ENCODE results near the gene GRM8. TPM values are rescaled to one million over a fixed set of nuclear protein-coding genes. Genes with fewer than 3 reads are reported as not detected.

The GRM8 gene
- polyA plus RNA-seq, 4 donors = 1.1 to 11.4 (median 8.5) TPM

DNA sequence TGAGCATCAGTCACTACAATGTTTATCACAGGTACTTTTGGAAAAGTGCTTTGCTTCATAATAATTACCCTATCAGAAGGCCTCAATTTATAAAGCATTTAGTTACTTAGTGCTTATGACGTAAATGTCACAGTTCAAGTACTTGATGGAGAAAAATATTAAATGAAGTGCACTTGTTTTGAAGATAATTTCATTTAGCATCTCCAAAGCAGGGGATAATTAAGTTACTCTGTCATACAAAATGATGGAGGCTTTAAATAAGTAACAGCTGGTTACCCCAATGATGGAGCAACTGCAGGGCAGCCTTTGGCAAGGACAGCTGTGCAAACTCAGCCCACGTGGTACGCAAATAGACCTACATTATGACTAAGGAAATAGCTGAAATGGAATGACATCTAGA, 768.8 kb downstream of the GRM8 start:
- DNase-seq (ENCODE audit: low read depth in 4 of 4, low spot score in 3 of 4) = no peak

DNA sequence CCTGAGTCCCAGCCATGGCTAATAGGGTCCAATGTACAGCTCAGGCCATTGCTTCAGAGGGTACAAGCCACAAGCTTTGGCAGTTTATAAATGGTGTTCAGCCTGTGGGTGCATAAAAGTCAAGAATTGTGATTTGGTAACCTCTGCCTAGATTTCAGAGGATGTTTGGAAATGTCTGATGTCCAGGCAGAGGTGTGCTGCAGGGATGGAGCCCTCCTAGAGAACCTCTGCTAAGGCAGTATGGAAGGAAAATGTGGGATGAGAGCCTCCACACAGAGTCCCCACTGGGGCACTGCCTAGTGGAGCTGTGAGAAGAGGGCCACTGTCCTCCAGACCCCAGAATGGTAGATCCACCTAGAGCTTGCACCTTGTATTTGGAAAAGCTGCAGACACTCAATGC, 779.9 kb downstream of the GRM8 start:
- no peak for DNase-seq (ENCODE audit: low read depth in 4 of 4, low spot score in 3 of 4)

DNA sequence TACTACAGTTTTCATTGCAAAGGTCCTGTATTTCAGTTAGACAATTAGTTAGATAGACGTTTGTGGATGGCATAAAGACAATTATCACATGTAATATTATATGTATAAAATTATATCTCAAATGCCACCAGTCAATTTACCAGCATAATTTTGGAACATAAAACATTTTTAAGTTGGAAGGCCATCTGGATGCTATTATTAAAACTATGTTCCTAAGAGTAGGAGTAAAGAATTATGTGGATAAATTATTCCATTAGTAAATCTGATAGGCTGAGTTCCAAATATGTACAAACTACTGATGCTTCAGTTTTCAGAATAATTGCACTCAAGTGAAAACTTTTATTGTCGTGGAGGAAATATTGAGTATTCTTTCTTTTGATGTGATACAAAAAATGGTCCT, 790.3 kb downstream of the GRM8 start:
- DNase-seq (ENCODE audit: low read depth in 4 of 4, low spot score in 3 of 4) = no peak

DNA sequence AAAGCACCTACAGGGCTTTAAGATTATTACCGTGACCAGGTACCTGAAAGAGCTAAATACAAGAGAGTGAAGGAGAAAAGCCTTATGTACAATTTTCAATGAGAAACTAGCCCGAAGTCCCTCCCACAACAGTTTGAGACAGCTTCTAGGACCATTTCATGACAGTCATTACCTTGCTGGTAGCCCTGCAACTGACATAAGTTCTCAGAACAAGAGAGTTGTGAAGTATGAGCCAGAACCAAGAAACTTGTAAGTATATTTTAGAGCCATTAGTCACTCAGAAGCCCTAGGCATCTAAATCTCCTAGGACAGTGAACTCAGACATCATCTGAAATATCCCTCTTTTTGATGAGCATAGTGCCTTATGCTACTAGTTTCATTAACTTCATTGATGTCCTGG, 792.1 kb downstream of the GRM8 start:
- no peak for DNase-seq (ENCODE audit: low read depth in 4 of 4, low spot score in 3 of 4)

DNA sequence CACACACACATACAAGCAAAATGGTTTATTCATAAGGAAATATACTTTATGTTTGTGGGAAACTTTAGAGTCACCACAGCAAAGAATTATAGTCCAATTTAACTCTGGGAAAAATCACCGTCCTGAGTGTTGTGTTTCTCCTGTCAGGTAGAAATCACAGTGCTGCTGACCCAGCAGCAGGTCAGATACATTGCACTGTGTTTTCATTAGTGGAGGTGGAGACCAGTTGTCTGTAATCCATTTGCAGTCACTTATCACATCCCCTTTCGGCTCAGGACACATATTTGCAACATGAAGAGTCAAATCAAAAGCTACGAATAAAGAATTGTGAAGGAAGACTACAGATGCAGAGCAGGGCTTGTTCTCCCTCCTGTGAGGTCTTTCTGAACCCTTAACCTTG, 799.6 kb downstream of the GRM8 start:
- no peak for DNase-seq (ENCODE audit: low read depth in 4 of 4, low spot score in 3 of 4)

DNA sequence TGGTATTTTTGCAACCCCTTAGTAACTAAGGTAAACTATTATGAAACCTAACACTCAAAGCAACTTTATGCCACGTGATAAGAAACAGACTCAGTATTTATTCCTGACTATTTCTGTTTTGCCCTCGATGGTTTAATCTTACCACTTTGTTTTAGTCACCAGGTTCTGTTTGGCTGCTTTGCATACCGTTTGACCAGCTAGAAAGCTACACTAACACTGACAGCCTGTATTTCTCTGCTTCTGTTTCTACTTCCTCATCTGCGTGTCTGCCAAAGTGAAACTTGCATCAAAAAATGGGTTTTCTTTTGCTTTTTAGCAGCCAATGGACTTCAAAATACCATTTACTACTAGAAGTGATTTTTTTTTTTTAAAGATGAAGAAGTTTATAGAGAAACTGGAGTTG, 802.5 kb downstream of the GRM8 start:
- DNase-seq (ENCODE audit: low read depth in 4 of 4, low spot score in 3 of 4) = no peak

DNA sequence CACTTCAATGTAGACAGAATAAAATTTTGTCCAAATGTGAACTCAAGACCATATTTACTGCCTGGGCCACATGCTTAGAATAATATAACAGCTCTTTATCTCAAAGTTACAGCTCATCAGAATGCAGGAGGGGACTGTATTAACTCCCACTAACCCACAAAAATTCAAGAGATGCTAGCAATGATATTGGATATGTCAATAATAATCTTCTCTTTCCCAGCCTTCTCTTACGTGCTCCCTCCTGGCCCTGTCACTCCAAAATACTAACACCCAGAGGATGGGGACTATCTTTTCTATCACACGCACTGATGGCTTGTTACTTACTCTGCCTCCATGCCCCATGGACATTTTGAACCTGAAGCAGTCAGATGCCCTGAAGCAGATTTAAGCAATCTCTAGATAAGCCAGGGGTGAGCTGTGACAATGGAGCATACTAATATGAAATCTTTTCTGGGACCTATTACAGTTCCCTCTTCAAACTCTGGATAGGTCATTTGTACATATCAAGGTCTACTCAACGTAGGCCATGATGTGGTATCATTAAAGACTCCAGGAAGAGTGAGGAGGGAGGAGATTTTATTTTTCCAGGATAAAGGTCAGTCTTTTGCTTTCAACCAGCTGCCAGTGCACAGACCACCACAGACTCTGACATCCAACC, 803.0 kb downstream of the GRM8 start:
- DNase-seq (ENCODE audit: low read depth in 4 of 4, low spot score in 3 of 4) = no peak

DNA sequence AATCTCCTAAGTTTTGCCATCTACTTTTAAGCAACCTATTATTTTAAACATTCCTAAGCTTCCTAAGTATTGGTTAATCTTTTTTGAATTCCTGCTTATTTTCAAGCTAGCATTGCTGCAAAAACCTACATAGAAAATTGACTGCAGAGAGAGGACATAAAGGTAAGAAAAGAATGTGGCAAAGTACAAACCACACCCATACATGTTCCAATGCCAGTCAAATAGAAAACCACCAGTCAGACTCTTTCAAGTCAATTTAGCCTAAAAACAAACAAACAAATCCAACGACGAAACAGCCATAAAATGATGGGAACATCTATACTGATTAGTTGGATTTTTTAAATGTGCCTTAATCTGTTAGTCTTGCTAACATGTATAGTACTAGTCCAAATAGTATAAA, 804.8 kb downstream of the GRM8 start:
- no peak for DNase-seq (ENCODE audit: low read depth in 4 of 4, low spot score in 3 of 4)

DNA sequence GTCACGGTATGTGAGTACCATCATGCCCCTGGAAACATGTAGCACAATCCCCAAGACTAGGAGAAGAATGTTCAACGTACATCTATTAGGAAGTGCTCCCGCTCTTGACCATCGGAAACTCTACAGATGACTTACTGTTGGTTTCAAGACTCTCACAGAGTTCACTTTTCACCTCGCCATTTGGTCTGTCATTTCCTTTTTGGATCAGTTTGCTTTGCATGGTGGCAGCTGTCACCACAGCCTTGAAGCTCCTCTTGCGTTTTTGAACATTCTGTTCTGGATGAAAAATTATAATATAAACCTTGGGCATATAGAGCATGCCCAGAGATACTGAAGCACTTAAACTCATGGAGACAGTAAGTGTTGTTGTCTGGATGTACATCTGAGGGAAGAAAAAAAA, 806.8 kb downstream of the GRM8 start:
- DNase-seq (ENCODE audit: low read depth in 4 of 4, low spot score in 3 of 4) = no peak

DNA sequence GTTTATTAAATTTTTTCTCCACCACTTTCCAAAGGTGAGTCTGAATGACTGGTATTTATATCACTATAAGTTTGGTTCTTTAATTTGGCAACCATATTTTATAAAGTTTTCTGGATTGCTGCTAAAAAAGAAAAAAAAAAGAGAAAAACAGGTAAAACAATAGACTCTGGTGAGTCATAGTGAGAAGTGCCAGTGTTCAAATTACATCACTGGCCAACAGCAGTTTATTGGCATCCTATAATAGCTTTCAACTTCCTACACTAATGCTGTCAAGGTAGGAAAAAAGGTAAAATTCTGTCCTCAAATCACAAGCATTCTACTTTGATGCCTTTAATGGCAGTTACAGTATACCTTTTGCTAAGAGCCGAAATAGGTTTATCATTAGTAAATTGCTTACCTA, 808.8 kb downstream of the GRM8 start:
- no peak for DNase-seq (ENCODE audit: low read depth in 4 of 4, low spot score in 3 of 4)

DNA sequence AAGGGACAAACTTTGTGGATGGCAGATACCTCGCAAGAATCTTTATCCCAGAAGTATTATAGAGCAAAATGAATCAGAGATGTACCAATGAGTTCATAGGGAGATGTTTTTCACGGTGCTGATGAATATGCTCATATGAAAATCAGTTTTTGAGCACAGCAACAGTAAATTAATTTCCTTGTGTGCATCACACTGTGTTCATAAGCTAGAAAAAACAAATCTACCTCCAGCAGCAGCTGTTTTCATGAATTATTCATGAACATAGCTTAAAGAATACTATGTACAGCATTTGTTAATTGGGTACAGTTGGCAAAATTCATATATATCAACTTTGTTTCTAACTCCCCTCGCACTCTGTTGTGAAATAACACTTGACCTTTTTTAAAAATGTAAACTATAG, 809.8 kb downstream of the GRM8 start:
- no peak for DNase-seq (ENCODE audit: low read depth in 4 of 4, low spot score in 3 of 4)

DNA sequence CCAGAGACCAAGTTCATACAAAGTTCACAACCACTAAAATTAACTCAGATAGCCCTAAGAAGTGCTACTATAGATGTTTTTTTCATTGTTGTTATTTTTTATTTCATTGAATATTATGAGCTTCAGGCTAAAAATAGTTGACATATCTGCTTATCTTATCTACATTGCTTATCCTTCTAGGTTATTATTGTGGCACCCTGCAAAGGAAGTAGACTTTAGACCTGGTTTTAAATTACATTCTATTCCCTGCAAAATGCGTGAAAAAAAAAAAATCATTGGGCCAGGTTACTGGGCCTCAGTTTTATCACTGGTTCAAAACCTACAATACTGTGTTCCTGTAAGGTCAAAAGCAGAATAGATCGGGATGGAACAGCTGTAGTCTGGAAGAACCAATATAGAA, 811.0 kb downstream of the GRM8 start:
- no peak for DNase-seq (ENCODE audit: low read depth in 4 of 4, low spot score in 3 of 4)

DNA sequence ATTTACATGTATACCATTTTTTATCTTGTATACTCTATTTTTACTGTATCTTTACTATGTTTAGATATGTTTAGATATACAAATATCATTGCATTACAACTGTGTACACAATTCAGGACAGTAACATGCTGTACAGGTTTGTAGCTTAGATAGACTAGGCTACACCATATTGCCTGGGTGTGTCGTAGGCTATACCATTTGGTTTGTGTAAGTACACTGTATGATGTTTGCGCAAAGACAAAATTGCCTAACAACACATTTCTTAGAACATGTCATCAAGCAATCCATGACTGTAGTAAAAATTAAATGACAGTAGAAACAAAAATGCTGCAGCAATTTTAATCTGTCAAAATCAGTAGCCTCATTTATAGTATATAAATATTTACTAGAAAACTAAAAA, 812.2 kb downstream of the GRM8 start:
- no peak for DNase-seq (ENCODE audit: low read depth in 4 of 4, low spot score in 3 of 4)

DNA sequence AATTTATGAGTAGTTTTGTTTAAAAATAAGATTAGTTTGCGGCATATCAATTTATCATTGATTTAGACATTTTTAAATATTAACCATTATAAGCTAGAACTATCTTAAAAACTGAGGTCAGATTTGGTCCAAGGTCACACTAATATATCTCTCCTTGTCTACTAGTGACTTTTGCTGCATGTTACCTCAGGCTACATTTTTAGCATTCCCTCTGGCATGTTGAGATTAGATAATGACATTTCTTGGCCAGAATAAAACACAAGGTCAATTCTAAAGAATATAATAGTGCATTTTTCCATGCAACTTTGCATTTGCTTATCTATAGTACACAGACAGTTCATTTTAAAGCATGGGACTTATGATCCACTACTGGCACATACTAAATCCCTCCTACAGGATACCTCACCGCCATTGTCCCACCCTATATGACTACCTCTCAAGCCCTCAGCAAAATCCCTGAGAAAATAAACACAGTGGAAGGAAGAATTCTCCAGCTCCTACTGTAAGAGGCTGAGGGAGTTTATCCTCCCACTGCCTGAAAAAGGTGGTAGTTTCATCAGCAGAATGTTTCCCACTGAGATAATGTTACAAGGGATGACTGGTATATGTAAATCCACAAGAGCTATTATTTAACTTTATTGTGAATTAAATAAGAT, 816.4 kb downstream of the GRM8 start:
- no peak for DNase-seq (ENCODE audit: low read depth in 4 of 4, low spot score in 3 of 4)

DNA sequence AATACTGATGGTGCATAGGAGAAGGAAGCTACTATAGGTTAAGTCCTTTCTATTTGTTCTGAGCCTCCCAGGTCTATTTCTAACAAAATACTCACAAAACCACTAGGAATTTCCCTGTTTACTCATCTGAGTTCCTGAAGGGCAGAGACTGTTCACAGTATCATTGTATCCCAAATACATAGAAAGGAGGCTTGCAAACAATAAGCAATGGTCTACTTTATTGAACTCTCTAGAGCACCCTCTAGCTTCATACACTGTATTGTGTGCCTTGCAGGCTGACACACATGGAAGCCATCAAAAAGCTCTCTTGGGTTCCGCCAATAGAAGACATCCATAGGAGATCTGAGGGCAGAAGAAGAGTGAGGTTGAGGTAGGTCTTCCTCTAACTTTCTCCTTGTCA, 826.1 kb downstream of the GRM8 start:
- DNase-seq (ENCODE audit: low read depth in 4 of 4, low spot score in 3 of 4) = no peak

DNA sequence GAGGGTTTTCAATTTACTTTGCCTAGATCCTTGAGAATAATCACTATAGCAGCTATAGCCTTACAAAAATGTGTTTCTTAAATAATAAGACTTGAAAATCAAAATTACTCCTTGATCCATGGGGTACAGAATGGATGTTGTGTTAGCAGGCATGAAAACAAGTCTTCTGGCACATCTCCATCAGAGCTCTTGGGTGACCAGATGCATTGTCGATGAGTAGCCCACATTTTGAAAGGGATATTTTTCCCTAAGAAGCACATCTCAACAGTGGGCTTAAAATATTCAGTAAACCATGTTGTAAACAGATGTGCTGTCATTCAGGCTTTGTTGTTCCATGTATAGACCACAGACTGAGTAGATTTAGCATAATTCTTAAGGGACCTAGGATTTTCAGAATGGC, 827.8 kb downstream of the GRM8 start:
- no peak for DNase-seq (ENCODE audit: low read depth in 4 of 4, low spot score in 3 of 4)

DNA sequence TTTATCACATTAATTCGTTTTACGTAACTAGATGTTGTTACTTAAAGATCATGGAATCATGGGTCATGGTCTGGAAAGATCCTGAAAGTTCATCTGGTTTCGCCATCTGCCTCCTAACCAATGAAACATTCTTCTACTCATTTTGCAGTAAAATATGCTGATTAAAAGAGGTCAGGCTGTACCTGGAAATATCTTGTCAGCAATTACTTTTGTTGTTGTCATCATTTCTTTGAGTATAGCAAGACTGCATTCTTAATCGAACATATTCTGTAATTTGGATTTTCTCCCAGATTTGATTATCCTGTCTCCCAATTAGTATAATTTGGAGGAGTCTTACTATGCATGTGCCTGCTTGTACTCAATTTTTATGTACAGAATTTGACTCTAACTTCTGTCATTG, 833.7 kb downstream of the GRM8 start:
- DNase-seq (ENCODE audit: low read depth in 4 of 4, low spot score in 3 of 4) = no peak

DNA sequence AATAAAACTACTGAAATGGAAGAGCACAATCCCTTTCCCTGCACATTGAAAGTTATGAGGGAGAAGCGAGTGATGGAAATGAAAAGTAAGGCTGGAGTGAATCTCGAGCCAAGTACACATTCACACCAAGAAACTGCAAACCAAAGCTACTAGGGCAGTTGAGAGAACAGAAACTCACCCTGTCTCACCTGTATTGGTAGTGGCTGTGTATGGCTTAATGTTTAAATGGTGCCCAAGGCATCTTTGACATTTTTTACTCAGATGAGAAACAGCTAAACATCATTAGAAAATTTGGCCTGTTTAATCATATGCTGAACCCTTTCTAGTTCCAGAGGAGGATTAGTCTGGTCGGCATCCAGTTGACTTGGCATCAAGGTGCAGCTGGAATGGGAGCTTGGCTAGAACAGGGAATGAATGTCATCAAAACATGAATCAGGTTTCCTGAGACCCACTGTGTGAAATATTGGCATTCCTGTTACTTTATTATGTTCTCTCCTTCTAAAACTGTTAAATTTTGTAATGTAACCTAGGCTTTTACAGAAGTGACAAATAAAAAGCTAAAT, 840.8 kb downstream of the GRM8 start:
- DNase-seq (ENCODE audit: low read depth in 4 of 4, low spot score in 3 of 4) = no peak

DNA sequence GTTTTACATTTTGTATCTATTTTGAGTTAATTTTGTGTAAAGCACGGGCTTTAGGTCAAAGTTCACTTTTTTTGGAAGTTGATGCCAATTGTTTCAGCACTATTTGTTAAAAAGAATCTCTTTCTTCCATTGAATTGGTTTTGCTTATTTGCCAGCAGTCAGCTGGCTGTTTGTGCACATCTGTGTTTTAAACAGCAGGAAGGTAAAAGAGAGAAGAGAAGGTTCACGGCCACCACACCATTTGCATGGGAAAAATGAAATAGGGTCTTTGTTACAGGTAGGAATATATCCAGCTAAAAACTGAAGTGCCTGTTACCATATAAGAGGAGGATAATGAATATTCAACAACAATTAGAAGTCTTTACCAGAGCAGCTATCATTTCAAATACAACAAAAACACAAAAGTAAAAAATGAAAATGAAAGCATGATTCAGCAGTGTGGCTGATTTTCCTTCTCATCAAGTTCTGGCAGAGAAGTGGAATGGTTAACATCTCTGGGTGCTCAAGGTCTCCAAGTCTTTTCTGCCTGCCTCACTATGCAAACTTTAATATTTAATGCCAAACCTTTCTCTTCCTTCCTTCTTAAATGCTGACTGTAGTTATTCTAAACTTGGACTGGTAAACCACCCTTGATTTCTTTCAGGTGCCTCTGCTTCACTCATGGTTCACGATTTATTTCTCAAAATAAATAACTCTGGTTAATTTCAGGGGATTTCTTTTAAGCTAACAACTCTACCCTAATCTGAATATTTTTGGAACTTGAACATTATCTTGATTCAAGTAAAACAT, 841.5 kb downstream of the GRM8 start:
- no peak for DNase-seq (ENCODE audit: low read depth in 4 of 4, low spot score in 3 of 4)

DNA sequence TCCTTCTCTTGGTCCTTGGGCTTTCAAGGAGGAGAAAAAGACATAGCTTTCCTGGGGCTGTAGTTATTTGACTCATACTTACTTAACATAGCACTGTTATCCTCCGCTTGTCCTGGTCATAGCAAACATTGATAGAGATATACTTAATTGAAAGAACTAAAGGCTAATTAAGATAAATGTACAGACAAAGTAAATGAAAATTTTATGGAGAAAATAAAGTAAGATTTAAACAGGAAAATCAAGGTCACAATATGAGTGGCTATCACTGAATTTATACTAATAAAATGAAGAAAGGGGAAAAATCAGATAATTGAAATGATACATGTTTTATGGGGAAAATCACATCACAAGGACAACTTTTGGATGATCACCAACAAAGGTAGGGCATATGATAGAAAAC, 849.7 kb downstream of the GRM8 start:
- DNase-seq (ENCODE audit: low read depth in 4 of 4, low spot score in 3 of 4) = no peak

DNA sequence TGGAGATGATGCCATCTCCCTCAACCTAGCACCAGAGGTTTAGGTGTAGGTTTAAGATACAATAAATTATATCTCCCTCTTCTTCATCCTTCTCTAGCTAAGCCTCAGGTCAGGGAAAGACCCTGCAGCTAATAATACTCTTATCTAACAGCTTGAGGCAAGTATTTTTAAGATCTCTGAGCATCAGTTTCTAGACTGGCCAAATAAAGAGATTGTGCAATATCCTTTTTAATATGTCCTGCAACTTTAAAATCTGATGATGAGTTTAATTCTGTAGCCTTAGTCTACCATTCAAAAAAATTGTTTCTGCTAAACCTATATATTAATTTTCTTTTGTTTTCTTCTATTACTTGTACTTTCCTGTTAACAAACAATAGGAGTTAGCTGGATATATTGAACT, 850.8 kb downstream of the GRM8 start:
- DNase-seq (ENCODE audit: low read depth in 4 of 4, low spot score in 3 of 4) = no peak
